Activated naive CD8-positive, alpha-beta T cell treated with anti-CD3 and anti-CD28 coated beads, Interleukin-2, amount 50 U/mL, for 16 hours (primary cell): ENCODE measurements around the gene ABI2.
"Not testable (repeated sequence)": the region's sequence is repeated elsewhere in the genome, so short reads cannot be mapped to it uniquely, and the experiment has no call there.

Experiments used
- DNase-seq: peaks from one replicate; pipeline ENCODE4 v3.0.0-alpha.2; 2020; ENCODE audit warnings: low read depth, low spot score

ABI2 gene

DNA sequence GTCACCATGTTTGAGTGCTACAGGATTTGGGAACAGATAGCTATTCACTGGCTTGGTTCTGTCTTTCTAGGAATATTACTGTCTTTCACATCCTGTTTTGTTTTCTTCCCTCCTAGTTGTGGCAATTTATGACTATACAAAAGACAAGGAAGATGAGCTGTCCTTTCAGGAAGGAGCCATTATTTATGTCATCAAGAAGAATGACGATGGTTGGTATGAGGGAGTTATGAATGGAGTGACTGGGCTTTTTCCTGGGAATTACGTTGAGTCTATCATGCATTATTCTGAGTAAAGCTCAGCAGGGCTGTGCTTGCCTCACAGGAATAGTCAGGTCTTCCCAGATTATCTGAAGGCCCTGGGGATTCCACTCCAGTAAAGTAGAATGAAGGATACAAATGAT lies 98.9 kb downstream of the ABI2 start:
- DNase-seq = no peak

GRCh38 chr2:203429643-203430042 lies 101.4 kb downstream of the ABI2 start:
- not testable (repeated sequence) for DNase-seq

DNA sequence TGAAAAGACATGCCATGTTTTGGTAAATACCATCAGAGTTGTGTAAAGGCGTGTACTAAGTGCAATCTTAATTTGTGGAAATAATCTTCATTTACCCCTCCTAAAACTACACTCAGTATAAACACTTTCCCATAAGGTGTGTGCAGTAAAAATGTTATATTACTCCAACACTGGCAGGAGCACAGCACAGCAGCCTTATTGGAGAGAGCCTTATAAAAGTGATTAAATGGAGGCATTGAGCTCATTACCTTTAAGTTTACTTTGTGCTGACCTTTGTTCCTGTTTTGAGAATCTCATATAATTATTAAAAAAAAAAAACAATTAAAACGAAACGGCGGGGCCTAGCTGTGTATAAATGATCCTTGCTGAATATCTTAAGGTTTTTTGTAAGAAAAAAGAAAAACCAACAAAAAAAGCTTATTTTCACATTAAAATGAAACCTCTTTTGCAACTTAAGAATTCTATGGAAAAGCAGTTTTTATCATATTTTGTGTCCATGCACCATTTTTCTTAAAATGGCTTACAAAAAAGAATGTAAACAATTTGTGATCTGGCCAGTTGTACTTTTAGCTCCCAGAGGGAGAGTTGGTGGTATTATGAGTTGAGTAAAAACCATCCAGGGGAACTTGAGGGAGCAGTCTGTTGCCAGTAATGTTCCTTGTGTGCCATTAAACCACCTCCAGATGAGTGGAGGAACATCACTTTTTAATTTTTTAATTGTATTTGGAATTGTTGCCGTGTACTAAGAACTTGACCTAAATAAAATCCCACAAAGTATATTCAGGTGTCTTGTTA lies 103.4 kb downstream of the ABI2 start:
- no peak for DNase-seq

GRCh38 chr2:203432811-203433210 lies 104.6 kb downstream of the ABI2 start:
- DNase-seq = no peak

- DNase-seq = no peak
These were observed 108.3 kb downstream of the ABI2 start for GRCh38 chr2:203436496-203436895.

- DNase-seq = no peak
These were observed 109.3 kb downstream of the ABI2 start for GRCh38 chr2:203437511-203437910.

- DNase-seq = no peak
These were observed 110.3 kb downstream of the ABI2 start for GRCh38 chr2:203438528-203438927.

DNA sequence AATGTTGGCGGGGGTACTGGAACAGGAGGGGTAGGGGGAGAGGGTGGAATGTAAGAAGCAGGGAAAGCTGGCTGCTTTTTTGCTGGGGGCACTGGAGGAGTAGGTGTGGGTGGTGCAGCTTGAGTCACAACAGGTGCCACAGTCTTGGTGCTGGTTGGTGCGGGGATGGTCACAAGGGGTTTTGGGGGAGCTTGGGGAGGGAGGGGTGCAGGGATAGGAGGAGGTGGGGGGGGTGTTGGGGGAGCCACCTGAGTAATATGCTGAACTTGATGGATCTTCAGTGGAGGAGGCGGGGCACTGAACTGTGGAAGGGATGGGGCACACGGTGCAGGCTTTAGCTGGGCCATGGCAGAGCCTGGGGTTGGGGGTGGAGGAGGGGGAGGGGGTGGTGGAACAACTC lies 112.5 kb downstream of the ABI2 start:
- DNase-seq = no peak

DNA sequence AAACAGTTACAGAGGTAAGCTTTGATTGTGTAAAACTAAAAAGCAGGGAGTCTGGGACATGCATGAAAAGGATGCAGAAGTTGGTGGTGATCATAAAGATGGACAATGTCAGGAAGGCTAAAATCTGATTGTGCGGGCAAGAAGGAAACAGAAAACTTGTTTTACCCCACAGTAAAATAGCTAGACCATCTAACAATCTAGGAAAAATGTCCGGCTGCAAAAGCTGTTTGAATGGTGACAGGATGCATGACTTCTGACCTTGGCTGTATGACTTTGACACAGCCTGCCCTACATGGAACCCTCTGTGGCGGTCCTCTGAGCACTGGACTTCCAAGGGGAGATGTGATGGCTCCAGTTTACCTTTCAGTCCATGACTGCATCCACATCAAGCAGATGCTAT lies 113.3 kb downstream of the ABI2 start:
- no peak for DNase-seq

DNA sequence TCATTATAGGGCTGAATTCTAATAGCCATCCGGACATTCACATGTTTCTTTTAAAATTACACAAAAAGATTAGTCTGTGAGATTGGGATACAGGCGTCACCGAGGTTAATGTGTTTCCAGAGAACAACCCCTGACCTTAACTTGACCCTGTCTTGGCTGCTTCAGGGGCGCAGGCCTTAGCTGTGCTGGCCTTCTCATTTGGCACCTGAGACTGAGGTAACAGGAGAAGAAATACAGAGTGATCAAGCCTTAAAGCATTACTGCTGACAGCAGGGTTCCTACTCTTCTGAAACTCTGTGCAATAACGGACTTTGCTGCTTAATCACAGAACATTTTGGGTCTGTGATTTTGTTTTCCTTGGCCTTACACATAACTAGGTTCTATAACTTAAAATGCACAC lies 114.3 kb downstream of the ABI2 start:
- no peak for DNase-seq

DNA sequence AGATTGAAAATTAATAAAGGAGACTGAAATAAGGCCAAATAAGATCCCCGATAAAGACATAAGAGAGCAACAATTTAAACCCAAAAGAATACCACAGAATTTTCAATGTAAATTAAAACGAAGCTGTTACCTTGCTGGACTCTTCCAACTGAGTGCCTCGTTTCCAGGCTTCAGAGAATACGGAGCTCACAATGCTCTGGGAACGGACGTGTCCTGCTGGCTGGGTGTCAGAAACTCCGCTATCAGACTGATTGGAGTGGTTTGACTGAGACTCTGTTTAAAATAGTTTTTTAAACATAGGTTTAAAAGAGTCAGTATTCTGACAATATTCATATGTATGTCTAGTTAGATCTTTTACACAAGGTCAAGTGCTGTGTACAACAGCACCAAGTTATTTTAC lies 116.5 kb downstream of the ABI2 start:
- DNase-seq = no peak

DNA sequence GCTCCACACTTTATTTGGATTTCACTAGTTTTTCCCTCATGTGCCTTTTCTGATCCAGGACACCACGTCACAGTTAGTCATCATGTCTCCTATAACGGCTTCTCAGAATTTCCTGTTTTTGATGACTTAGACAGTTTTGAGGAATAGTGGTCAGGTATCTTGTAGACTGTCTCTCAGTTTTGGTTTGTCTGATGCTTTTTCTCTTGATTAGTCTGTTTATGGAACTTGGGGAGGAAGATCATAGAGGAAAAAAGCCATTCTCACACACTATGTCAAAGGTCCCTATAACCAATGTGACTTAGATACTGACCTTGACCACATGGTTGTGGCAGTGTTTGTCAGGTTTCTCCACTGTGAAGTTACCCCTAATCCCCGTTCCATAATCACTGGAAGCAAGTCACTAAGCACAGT lies 117.9 kb downstream of the ABI2 start:
- DNase-seq = no peak

- no peak for DNase-seq
These were observed 118.6 kb downstream of the ABI2 start for GRCh38 chr2:203446780-203447179.

GRCh38 chr2:203450561-203450960 lies 122.4 kb downstream of the ABI2 start:
- no peak for DNase-seq

DNA sequence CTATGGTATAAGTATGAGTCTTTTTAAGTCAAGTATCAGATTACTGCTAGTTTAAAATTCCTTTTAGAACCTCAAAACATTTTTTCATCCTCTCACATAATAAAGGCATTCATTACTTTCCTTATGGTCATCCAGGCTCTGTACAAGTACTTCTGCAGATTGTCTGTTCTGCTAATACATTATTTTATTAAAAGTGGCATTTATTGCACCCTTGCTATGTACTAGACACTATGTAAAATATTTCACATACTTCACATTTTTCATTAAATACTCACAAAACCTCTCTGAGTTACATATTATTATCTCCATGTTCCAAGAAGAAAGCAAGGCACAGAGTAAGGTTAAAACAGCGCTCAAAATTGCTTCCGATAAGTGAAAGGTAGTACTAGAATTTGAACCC lies 122.8 kb downstream of the ABI2 start:
- no peak for DNase-seq

GRCh38 chr2:203451689-203452088 lies 123.5 kb downstream of the ABI2 start:
- no peak for DNase-seq

DNA sequence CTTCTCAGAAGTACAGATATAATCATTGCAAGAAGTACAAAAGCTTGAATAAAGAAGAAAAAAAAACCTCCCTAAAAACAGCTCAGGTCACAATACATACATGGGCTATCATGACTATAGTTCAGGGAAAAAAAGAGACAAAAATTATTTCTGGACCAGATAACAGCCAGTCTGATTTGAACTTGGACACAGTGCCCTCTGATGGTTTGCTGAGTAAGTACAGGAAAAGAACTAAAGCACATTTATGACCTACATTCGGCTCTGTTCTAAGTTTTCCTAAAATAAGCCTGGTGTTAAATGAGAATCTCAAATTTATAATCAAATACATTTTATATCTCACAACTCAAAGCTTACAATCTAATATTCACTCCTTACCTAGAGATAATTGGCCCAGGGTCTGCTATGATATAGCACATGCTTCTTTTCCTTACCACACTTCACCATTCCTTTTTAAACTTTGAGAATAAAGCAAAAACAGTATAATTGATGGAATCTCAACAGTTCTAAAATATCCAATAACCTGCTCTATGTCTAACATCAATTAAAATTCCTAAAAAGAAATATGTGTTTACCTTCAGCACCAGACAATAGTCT lies 125.8 kb downstream of the ABI2 start:
- no peak for DNase-seq

DNA sequence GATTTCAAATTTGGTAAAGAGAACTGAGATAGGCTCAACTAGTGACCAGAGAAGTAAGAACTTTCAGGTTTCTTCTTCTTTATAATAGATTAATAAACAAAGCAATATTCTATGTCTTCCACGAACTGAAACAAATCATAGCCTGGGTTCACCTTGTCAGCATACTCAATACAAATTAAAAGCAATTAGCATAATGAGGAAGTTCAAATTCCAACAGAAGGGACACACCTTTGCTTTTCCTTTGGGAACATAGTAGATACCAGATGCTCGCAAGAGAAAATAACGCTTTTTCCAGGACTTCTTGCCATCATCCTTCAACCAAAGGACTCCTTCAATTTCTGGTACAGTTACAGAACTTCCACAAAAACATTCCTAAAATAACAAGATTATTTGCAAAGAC lies 127.0 kb downstream of the ABI2 start:
- DNase-seq = no peak

DNA sequence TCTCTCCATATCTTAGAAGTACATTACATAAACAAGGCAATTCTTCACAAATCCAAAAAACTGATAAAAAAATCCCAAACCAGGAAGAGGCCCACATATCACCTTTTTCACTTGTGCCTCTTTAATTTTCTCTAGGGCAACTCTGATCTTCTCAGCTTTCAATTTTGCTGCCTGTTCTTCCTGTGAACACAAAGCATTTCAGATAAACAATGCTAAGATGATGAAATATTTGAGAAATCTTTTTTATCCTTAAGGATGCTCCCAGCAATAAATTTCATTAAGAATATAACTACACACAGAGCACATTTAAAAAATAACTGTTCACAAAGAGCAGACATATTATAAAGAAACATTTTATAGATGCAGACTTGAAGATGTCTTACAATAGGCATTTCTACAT lies 133.6 kb downstream of the ABI2 start:
- no peak for DNase-seq

GRCh38 chr2:203462308-203462707 lies 134.1 kb downstream of the ABI2 start:
- no peak for DNase-seq

DNA sequence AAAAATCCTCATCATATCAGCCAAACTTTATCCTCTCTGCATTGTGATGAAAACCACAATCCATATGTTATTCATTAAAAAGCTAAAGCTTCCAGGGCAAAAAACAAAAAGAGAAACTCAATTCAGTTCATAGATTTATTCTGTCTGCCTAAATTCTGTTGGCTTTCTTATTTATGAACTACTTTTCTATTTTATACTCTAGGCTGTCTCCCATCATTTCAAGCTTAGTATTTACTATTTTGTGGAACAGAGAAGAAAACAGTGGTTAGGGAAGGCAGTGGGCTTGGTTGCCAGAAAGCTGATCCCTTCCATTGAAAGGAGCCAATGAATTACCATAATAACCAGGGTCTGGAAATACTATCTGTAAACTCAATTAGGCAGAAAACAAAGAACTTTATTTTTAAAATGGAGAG lies 135.1 kb downstream of the ABI2 start:
- DNase-seq = no peak

DNA sequence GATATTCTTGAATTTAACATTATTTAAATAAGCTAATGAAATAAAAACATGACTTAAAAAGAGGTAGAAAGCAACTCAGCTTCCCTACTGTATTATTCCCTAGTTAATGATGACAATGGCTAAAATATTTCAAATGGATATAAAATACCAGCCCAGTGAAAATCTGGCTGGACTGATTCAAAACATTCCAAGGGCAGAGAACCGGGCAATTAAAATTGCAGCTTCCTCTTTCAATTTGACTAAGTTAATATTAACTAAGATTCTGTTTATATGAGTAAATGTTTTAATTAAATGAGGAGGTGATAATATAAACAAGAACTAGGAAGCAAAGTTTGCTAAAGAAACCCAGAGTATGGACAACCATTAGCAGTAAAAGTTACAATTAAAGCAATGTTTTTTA lies 141.4 kb downstream of the ABI2 start:
- no peak for DNase-seq

GRCh38 chr2:203470371-203470770 lies 142.2 kb downstream of the ABI2 start:
- no peak for DNase-seq

DNA sequence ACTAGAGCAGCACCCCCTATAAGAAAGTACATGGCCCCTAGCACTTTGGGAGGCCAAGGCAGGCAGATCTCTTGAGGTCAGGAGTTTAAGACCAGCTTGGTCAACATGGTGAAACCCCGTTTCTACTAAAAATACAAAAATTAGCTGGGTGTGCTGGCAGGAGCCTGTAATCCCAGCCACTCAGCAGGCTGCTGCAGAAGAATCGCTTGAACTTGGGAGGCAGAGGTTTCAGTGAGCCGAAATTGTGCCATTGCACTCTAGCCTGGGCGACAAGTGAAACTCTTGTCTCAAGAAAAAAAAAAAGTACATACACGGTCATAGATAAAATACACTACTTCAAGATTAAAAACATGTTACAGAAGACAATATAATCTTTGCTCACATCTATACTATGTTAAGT lies 143.1 kb downstream of the ABI2 start:
- no peak for DNase-seq
